8988T (cell line): ENCODE results near the gene ANKRD33B.
"Not testable (repeated sequence)": the region's sequence is repeated elsewhere in the genome, so short reads cannot be mapped to it uniquely, and the experiment has no call there.

Source experiments
- DNase-seq: peaks from one replicate; pipeline ENCODE4 v3.0.0; 2011

The ANKRD33B gene

DNA sequence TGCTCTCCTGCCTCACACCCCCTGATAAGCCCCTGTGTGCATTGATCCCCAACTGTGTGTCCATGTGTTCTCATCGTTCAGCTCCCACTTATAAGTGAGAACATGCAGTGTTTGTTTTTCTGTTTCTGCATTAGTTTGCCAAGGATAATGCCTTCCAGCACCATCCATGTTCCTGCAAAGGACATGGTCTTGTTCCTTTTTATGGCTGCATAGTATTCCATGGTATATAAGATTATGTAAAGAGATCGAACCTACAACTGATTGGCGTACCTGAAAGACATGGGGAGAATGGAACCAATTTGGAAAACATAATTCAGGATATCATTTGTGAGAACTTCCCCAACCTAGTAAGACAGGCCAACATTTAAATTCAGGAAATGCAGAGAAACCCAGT, 32.4 kb downstream of the ANKRD33B start:
- DNase-seq, result no peak

DNA sequence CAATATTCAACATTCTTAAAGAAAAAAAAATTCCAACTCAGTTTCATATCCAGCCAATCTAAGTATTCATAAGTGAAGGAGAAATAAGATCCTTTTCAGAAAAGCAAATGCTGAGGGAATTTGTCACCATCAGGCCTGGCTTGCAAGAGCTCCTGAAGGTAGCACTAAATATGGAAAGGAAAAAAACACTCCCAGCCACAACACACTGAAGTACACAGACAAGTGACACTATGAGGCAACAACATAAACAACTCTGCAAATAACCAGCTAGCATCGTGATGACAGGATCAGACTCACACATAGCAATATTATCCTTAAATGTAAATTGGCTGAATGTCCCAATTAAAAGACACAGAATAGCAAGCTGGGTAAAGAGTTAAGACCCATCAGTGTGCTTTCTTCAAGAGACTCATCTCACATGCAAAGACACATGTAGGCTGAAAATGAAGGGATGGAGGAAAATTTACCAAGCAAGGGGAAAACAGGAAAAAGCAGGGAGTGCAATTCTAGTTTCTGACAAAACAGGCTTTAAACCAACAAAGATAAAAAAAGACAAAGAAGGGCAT, 33.1 kb downstream of the ANKRD33B start:
- DNase-seq, result no peak

DNA sequence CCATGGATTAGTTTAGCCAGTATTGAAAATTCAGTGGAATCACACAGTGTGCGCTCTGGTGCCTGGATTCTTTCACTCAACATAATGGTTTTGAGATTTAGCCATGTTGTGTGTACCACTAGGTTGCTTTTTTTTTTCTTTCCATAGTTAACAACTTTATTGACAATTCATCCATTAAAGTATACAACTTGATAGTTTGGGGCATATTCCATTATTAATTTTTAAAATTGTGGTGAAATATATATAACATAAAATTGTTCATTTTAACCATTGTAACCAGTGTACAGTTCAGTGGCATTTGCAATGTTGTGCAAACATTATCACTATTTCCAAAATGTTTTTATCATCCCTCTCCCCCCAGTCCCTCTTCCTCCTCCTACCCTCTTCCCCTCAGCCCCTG, 35.2 kb downstream of the ANKRD33B start:
- DNase-seq, result no peak

DNA sequence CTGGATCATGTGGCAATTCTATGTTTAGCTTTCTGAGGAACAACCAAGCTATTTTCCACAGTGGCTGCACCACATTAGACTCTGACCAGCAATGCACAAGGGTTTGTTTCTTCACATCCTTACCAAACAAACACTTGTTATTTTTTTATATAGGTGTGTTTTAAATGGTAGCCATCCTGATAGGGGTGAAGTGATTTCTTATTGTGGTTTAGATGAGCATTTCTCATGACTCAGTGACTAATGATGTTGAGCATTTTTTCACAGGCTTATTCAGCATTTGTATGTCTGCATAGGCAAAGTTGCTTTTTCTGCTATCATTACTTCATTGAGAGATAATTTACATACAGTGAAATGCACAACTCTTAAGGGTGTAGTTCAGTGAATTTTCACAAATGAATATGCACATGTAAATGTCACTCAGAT, 36.0 kb downstream of the ANKRD33B start:
- no peak for DNase-seq

DNA sequence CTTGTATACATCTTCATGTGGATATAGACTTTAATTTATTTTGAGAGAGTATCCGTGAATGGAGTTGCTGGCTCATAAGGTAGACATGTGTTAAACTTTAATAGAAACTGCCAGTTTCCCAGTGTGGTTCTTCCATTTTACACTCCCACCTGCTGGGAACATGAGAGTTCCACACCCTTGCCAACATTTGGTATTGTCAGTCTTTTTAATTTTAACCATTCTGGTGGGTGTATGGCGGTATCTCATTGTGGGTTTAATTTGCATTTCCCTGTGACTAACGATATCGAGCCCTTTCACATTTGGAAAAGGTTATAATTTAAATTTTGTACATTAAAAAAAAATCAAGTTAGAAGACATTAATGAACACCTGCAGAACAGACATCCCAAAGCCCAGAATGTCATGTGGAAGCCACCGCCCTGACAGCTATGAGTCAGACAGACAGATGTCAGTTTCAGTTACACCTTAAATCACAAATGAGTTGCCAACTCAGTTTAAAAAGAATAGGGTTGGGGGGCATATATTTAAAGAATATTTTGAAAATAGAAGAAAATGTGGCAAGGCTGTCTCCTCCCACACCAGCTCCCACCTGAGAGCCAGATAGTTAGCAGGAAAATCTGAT, 36.9 kb downstream of the ANKRD33B start:
- no peak for DNase-seq

DNA sequence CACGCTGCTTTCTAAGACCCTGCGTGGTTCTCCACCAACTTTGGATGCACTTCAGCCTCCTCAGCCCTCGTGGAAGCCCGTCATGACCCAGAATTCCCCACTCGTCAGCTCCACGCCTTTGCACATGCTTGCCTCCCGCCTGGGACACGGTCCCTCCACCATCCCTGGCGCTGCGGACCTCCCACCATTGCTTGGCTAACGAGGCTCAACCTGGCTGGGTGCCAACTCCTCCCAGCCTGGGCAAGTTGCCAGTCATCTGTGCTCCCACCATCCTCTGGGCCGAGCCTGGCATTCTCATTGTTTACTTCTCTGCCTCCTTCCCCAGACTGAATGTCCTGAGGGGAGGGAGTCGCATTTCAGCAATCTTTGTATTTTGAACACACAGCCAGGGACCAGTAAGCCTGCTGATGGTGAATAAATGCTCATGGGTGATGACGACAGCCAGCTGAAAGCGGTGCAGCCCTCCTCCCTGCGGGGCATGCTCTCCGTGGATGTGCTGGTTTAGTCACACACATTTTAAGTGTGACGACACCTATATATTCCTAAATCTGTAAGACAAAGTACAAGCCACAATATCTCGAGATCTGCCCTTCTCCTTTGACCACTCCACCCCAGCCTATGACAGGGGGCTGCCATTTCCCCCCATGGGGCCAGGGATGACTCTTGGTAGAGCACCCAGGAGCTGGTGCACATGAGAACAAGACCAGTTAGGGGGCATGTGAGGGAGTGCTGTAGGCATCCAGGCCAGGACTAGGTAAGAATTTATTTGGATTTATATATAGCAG, 37.6 kb downstream of the ANKRD33B start:
- no peak for DNase-seq

DNA sequence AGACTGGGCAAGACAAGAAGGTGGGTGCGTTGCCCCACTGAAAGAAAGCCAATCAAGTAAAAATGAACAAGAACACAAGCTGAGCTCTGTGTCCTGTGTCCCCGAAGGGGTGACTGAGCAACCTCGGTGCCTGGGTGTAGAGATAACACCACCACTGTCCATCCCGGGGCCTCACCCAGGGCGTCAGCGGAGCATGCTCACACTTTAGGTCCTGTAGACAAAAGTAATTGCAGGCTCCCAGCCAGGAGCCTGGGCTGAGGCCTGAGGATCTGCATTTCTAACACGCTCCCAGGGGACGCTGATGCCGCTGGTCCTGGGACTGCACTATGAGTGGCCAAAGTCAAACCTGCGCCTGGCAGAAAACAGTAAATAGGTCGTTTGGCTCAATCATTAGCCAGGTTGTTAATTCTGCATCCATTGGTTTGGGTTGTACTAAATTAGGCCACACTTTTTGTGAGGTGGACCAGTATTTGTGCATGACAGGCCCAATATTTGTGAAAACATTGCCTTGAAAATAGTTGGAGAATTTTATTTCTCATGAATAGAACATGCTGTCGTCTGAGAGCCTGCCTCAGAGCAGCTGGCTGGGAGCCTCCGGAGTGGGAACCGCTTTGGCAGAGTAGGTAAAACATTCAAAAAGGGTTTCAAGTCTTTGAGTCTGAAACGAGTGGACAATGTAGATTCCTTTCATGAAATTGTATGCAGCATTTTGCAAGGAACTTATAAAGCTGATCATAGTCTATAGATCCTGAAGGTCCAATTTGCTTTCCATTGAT, 38.3 kb downstream of the ANKRD33B start:
- DNase-seq, result no peak

DNA sequence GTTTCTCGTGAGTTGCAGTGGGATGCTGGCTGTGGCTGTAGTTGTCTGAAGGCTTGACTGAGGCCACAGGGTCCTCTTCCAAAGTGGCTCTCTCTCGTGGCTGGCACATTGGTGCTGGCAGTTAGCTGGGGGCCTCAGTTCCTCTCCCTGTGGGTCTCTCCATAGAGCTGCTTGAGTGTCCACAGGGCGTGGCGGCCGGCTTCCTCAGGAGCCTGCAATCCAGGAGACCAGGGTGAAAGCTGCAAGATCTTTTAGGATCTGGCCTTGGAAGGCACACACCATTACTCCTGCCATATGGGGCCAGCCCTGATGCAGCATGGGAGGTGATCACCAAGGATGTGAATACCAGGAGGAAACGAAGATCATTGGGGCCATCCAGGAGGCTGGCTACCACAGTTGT, 41.1 kb downstream of the ANKRD33B start:
- no peak for DNase-seq

DNA sequence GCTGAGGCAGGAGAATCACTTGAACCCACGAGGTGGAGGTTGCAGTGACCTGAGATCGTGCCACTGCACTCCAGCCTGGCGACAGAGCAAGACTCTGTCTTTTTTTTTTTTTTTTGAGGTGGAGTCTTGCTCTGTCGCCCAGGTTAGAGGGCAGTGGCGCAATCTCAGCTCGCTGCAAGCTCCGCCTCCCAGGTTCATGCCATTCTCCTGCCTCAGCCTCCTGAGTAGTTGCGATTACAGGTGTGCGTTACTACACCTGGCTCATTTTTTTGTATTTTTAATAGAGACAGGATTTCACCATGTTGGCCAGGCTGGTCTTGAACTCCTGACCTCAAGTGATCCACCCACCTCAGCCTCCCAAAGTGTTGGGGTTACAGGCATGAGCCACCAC, 42.8 kb downstream of the ANKRD33B start:
- not testable (repeated sequence) for DNase-seq

DNA sequence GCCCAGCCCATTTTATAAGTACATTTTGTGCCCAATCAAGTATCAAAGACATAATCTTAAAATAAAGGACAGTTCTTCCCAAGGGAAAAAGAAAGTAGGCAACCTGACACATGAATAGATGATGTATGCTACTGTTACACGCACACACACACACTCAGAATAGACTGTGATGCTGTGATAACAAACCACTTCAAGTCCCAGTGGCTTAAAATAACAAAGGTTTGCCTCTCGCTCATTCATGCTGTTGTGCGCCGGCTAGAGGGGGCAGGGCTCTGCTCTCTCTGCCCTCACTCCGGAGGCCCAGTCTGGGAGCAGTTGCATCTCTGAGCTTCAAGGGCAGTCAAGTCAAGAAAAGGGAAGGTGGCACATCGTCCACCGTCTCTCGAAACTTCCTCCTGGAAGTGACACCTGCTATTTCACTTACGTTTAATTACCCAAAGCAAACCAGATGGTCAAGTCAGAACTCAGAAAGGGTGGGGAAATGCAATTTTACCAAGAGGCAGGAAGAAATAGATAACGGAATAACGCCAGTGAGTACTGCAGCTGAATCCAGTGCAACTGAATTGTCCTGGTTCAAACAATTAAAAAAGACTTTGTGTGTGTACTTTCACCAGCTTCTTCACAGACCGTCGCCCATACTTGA, 43.3 kb downstream of the ANKRD33B start:
- DNase-seq, result no peak

DNA sequence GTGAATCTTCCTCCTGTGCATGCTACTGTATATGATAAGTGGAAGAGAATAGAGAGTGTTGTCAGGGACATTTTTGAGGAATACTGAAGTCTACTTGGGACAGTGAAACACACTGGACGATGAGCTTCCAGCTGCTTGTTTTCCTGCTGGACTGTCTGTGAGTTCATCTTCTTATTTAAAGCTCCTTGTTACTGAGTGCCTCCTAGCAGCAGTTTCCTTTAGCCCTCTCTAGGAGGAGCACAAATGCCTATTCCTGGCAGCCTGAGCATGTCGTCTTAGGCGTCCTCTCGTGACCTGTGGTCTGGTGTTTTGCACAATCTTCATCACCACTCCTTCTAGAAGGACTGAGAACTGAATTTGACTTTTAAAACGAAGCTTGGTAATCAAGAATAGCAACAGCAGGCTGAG, 43.8 kb downstream of the ANKRD33B start:
- no peak for DNase-seq

DNA sequence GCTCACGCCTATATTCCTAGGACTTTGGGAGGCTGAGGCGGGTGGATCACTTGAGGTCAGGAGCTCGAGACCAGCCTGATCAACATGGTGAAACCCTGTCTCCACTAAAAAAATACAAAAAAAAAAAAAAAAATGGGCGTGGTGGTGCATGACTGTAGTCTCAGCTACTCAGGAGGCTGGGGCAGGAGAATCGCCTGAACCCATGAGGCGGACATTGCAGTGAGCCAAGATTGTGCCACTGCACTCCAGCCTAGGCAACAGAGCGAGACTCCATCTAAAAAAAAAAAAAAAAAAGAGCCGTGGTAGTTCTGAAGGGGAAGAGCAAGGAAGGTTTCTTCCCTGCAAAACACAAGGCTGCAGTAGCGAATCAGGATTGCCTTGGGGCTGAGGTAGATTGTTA, 44.2 kb downstream of the ANKRD33B start:
- not testable (repeated sequence) for DNase-seq

DNA sequence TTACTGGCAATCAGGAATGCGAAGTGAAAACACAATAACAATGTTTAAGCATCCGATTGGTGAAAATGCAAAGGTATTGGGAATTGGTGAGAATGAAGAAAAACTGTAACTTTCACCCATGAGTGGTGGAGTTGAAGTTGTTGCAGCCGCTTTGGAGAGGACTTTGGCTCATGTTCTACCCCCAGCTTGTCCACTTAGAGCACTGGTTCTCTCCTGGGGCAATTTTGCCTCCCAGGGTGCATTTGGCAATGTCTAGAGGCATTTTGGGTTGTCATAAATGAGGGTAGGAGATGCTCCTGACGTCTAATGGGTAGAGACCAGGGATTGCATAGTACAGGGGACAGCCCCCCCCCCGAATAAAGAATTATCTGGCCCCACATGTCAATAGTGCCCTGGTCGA, 46.2 kb downstream of the ANKRD33B start:
- DNase-seq, result no peak

DNA sequence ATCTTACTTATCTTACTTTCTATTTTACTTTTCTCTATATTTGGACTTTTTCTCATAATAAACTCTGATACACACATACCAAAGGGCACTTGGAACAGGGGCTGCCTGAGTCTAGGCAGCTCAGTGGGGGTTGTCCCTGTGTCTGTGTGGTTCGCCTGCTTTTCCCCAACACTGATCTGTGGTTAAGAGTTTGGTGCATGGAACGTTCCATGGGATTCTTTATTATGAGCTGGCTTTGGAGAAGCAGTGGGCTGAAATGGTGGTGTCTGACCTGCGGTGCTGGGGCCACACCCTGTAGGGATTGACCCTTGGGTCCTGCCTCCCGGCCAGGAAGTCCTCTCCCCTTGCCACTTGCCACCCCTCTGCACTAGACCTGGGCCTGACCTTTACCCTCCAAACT, 47.4 kb downstream of the ANKRD33B start:
- DNase-seq, result no peak

DNA sequence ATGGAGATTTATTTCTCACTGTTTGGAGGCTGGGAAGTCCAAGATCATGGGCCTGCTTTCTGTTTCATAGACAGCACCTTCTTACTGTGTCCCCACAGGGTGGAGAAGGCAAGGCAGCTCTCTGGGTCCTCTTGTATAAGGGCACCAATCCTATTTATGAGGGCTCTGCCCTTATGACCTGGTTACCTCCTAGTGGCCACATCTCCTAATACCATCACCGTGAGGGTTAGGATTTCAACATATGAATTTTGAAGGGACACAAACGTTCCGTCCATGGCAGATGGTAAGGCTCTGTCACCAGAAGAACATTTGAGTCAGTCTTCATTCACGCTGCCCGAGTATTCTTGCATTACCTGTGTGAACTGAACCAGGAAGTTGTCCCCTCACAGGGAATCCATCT, 48.4 kb downstream of the ANKRD33B start:
- no peak for DNase-seq

DNA sequence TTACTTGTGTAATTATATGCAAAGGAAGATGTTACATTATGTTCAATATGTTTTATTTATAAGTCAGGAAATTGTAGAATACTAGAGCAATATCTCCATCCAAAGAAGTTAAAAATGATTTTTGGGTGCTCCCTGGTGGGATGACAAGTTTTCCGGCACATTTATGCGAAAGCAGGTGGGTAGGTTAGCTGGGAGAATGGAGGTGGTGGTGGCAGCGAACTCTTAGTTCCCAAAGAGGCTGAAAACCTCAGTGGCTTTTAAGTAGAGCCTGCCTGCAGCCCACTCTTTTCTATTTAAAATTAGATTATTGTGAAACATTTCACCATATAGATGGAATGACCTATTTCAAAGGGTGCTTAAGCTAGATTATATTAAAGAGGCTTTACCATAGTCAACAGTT, 51.8 kb downstream of the ANKRD33B start:
- DNase-seq, result no peak

DNA sequence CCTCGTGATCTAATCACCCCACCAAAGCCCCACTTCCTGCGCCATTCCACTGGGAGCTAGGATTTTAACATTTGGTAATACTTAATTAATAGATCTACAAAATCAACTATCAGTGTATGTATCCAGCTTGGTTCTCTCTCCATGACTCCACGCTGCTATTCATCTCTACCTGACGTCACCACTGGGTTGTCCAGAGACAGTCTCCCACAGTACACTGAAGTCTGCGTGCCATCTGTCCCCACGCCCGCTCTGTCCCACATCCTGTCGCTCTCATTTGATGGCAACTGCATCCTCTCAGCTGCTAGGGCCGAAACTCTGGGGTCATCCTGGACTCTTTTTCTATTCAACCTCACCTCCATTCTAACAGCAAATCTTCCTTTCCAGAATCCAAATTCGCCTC, 53.2 kb downstream of the ANKRD33B start:
- DNase-seq, result no peak

DNA sequence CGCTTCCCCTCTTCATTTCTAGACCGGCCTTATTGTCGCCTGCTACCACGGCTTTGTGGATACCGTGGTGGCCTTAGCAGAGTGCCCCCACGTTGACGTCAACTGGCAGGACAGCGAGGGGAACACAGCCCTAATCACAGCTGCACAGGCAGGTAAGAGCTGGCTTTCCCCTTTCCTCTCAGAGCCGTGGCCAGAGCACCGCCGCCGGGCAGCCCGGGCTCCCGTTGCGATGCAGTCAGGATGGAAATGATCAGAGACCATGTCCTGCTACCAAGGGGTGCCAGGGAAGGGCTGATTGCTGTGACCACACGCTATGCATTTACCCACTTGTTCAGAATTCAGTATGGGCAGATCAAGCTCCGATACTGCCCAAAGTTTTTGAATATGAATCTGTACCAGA, 54.4 kb downstream of the ANKRD33B start:
- DNase-seq, result no peak

DNA sequence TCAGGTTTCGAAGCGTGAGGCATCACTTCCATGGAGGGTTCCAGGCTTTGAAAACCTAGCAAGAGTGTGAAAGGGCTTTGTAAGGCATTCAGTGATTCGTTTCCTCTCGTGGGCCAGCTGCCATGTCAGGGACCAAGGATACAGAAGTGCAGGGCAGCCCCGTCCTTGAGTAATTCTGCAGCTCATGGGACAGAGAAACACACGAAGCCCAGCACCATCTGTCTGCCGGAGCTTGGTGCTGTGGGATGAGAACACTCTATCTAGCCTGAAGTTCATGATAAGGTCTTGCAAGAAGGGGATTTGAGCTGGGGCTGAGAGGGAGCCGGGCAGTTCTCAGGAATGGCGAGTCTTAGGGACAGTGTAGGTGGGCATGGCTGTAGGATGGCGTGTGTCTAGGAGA, 55.8 kb downstream of the ANKRD33B start:
- DNase-seq, result no peak

DNA sequence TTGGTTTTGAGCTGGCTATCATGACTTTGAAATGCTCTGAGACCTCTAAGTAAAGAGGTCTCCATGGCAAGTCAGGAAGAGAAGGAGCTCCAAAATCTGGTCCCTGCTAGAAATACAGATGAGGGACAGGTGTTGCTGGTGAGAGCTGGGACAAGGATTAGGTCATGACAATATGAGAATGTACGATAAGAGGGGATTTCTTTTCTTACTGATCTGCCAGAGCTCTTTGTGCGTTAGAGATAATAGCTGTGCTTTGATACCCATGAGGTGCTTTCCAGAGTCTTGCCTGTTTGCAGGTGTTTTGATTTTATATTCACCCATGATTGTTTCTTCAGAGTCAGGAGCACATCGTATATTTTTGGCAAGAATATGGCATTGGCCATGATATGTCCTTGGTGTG, 56.5 kb downstream of the ANKRD33B start:
- DNase-seq, result no peak

DNA sequence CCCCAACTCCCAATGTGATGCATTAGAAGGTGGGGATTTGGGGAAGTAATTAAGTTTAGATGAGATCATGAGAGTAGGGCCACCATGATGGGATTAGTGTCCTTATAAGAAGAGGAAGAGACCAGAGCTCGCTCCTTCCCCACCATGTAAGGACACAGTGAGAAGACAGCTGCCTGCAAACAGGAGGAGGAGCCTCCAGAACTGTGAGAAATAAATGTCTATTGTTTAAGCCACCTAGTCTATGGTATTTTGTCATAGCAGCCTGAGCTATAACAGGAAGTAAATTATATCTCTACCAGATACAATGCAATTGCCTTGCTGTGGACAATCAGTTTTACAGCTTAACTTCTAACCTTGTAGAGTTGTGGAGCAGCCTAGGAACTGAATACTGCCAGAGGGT, 58.0 kb downstream of the ANKRD33B start:
- DNase-seq, result no peak

DNA sequence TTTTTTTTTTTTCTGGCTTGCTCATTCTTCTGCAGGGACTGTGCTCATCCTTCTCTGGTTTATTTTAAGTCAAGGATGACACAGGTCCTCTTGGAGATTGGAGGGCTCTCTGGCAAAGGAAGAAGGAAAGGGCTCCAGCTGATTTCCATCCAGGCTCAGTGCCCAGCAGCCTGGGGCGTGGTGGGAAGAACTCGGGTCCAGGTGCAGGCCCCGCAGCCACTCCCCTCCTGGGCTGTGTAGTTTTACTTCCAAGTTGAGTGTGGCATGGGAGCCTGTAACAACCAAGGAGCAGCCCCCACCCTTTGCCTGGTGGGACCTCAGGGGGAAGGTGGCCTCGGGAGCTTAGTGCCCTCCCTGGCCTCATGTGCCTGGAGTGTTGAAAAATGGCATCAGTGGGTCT, 58.9 kb downstream of the ANKRD33B start:
- DNase-seq, result no peak

DNA sequence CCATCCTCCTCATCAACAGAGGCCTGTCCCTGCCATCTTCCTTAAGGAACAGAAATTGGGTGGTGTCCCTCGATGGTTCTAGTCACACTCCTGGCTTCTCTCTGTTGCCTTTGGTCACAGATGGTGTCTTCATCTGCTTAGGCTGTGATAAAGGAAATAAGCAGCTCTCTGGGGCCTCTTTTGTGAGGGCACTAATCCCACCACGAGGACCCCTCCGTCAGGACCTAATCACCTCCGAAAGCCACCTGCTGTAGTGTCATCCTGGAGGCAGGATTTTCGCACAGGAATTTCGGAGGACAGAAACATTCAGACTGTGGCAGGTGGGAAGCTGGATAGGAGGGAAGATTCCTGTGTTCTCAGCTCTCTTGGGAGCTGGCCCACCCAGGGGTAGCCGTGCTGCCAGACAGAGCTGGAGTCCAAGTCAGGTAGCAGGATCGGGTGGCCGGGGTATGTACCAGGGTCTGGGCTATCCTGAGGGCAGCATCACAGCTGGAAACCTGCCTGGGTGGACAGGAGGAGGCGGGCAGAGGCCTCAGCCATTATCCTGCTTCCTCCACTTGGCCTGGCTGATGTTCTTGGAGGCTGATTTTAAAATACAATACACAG, 59.5 kb downstream of the ANKRD33B start:
- DNase-seq, result no peak
